HG02970 (cell line): ENCODE results near the gene CIP2A.

Source experiments
- ATAC-seq: cut with Tn5 transposase; IDR thresholded peaks from one replicate; pipeline ENCODE4 v1.9.1; 2021; ENCODE audit warnings: mild to moderate bottlenecking, moderate library complexity, moderate number of reproducible peaks; ENCODE audit not compliant: unreplicated experiment, low FRiP score

Gene CIP2A

DNA sequence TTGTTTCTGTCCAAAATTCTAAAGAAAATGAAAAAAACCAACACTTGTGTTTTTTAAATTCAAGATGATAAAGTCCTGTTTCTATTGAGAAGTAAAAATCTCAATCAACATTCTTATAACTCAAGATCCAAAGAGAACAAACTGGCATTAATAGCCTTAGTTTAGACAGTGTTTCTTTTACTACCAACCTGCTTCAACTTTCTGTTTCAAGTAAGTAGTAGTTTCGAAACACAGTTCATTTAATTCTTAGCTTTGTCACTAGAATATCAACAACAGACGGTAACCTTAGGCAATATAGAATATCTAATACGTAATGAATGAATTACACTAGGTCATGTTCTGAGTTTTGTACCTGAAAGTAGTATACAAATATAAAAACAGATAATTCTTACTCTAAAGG lies 23.7 kb downstream of the CIP2A start:
- no peak for ATAC-seq

DNA sequence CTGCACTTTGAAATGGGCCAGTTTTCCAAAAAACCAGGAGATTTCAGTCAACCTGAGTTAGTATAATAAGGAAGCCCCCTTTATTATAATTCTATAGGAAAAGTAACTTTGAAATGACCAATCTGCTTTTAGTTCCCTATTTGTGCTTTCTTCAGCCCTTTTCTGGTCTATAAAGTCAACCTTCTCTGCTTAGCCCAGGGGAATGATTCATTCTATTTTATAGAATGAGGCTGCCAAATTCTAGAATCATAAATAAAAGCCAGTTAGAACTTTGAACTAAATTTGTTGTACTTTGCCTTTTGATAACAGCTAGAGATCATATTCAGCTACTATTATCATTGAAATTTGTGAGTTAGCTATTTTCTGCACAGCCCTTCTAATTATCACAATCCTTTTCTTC lies 24.7 kb downstream of the CIP2A start:
- no peak for ATAC-seq

DNA sequence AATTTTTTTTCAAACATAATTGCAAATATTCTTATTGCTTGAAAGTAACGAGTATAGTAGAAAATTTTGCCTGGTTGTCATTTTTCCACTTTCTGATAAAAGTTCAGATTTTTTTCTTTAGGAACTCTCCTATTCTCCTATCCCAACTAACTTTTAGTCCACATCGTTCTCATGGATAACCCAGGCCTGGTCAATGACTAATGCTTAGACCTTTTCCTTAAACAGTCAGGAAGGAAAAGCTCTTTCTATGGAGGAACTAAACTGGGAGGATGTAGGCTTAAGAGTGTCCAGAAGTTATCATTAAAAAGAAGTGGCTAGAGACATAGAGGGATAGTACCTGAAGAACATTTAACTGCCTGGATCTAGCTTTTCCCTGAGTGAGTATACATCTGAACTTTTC lies 26.7 kb downstream of the CIP2A start:
- no peak for ATAC-seq

DNA sequence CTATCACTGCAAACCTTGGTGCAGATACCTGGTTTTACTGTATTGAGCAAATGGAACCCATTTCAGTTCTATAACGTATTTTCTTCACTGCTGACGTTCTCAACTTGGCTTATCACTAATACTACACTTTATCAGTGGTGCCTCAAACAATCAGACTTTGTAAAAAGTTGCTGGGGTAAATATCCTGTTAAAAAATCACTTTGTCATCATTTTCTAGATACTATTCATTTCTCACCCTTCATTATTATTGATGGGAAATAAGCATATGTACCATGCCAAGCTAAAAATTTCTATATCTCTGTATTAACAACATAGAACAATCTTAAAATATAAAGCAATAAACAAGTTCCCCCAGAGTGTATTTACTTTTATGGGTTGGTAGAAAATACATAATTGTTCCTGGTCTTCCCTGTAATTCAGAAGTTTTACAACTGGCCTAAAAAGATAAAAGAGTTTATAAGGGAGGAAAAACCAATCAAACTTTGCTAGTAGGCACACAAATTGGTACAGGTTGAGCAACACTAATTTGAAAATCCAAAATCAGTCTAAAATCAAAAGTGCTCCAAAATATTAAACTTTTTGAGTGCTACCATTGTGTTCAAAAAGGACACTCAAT lies 33.2 kb downstream of the CIP2A start:
- no peak for ATAC-seq

DNA sequence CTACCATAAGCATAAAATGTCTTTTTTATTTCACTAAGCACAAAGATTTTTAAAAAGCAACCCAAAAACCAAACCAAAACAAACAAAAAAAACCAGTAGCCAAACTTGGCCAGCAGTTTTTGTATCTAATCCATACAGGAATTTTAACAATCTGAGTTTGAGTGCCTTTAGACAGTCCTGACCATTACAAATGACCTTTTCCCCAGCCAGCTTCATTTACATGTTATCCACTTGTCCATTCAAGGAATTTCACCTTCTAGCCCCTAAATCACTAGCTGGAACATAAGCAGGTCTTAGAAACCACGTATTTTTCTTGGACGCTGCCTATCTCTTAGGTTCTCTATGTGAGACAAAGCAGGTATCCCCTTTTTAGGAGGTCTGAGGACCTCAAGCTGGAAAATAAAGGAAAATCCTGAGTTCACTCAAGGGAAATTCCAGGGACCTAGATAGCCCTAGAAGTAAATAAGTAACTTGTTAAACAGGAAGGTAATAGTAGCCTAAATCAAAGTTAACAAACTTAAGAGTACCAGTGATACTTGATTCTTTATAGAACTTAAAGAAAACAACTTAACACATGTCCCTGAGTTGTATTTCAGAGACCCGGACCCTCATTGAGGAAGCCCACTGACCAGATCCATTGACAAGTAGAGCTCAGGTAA lies 34.2 kb downstream of the CIP2A start:
- ATAC-seq = no peak

DNA sequence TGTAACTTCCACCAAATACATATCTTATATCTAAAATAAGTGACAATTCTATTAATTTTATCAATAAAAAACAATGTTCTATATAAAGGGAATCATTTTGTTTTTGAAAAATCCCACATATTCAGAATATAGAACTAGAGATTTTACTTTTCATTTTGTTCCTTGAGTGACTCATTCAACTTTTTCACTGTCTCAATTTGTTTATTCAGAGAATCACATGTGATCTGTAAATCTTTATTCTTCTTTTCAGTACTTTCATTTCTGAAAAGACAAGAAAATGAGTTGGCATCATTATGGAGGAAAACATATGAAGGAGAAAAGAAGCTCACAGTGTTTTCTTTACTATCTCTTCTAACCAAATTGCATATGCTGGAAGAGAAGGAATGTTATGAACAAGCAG lies 35.0 kb downstream of the CIP2A start:
- ATAC-seq = no peak

DNA sequence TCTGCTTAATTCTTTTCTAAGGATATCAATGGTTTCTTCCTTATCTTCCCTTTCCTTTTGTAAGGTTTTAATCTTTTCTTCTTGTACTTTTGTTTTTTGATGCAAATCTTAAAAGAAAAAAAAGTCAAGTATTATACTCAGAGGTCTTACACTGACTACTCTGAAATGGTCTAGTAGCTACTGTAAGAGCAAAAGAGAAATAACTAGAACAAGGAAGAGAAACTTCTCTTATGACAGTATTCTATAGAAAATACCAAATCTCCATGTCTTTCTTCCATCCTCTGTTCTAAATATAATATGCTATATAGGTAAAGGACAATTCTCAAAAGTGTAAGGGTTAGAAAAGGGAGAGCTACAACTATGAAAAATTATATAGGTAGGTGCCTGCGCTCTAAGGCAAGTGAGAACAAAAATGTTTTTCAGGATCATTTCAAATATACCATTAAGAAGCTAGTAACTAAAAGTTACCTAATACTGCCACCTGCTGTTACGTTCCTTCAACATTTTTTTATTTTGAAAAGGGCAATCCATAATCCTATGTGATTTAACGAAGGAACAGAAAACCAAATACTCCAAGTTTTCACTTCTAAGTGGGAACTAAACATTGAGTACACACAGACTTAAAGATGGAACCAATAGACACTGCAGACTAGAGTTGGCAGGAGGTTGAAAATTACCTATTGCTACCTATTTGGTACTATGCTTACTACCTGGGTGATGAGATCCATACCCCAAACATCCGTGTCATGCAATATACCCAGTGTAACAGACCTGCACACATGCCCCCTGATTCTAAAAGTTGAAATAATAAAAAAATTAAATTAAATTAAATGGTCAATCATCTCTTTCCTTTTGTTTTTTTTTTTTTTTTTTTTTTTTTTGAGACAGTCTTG lies 36.7 kb downstream of the CIP2A start:
- no peak for ATAC-seq

DNA sequence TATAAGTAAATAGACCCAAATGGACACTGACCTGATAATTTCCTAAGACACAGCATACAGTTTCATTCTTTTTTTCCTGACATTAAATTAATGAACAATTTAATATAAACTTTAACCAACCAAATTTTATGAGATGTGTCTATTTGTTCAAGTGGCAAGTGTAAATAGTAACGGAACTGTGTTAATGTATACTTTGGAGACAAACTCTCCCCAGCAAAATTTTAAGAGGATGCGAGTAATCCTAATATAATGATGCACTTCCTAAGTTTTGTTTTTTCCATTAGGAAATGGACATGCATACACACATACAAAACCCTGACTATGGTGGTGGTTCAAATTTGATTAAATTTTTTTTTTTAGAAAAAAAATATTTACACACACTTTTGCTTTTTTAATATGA lies 40.4 kb downstream of the CIP2A start:
- no peak for ATAC-seq

DNA sequence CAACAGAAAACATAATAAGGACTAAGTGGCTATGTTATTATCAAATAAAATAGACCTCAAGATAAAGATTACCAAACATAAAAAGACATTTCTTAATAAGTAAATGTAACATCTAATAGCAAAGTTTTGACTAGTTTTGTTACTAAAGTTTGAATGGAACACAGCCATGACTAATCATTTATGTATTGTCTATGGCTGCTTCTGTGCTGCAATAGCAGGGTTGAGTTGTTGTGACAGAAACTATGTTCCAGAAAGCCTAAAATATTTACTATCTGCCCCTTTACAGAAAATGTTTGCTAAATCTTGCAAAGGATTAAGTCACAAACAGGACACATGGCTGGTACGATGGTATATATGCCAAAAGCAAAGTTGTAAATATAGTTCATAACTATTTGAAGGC lies 40.9 kb downstream of the CIP2A start:
- no peak for ATAC-seq

DNA sequence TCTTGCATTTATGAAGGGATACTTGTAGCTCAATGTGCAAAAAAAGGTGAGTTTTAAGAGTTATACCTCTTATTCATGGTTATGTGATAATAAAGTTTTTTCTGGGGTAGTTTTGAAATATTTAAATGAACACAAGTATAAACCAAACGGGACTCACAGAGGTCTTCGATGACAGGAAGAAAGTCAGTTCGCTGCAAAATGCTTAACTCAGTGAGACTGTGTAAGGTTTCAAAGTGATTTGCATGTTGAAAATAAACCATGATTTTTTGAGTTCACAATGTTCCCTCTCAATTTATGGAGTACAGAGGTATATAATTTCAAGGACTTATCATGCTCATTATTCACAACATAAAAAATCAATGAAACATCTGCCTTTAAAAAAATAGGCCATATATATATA lies 42.5 kb downstream of the CIP2A start:
- no peak for ATAC-seq

DNA sequence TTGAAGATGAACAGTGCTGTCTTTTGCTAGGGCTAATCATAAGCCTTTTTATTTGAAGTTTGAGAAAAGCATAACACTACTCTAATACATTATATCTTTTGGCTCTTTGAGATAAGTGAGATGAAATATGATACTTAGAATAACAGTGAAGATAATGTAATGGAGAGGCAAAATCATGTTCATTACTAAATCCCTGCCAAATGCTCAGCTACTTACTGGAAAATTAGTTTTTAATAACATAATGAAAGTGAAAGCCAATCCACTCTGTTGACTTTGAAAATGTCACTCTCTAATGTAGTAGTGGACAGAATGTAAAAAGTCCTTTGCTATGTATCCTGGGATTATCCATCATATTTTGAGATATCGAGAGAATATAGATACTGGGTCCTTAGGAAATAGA lies 43.0 kb downstream of the CIP2A start:
- no peak for ATAC-seq

DNA sequence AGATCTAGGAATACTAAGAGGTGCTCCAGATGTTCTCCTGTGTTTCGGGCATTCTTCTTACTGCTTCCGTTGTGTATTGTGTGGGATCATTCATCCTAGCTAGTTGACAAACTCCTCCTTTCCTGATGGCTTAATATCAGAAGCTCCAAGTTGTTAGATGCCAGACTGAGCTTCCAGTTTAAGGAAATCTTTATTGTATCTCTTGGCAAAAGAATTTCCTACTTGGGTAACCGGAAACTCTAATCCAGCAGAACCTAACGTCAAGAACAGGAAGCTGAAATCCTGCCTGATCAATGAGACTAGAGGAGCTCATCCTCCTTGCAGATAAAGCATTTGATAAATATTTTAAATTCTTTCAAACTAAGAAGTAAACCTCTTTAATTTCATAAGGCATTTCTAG lies 51.2 kb downstream of the CIP2A start:
- no peak for ATAC-seq

DNA sequence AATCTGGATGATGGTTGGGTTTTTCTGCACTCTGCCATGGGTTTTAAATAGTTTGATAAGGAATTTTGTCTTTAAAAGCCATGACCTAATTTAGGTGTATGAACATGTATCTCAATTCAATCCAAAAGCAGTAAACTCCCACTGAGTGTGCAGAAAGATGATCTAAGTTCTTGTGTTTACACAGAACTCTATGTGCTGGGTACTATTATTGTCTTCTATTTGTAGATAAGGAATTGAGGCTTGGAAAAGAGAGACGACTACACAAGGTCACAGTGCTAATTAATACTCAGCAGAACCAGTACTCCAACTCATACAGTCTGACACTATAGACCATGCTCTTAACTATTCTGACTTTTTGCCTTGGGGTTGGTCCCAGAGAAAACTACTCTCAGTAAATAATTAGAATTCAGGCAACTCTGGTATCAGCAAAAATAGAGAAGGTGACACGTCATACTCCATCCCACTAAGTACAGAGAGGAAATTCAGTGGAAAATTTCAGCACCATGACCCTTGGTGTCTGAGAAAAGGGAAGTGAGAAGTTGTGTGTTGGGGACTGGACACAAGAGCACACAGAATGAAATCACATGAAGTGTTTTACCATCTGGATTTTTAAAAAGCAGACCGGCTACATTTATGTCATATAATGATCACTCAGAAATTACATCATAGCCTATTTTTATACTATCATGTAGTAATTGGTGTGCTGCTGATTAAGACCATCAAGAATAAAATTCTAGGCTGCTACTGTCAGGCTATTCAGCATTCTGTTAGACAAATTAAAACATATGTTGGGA lies 60.6 kb downstream of the CIP2A start:
- peak; percentile 69 for ATAC-seq

DNA sequence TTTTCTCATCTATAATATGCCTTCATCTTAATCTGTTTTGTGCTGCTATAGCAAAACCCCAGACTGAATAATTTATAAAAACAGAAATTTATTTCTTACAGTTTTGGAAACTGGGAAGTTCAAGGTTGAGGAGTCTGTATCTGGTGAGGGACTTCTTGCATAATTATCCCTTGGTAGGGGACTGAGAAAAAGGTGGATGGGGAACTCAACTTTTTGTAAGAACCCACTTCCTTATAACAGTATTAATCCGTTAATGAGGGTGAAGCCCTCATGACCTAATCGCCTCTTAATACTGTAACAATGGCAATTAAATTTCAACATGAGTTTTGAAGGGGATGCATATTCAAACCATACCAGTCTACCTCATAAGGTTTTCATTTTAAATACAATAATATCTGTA lies 61.4 kb downstream of the CIP2A start:
- no peak for ATAC-seq

DNA sequence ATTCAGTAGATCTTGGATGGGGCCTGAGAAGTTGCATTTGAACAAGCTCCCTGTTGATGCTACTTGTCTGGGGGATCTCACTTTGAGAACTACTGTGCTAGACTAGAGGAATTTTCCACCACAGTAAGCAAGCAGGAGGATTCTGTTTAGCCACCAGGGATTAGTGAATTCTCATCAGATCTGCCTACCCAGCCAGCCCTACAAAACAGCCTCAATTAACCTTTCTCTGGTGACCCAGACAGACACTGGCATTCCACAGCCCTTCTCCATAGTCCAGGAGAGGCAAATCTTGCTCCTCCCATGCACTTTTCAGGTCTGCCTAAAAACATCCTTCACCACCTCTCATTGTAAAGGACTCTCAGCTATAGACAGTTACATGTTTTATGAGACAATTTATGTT lies 62.1 kb downstream of the CIP2A start:
- ATAC-seq = no peak

DNA sequence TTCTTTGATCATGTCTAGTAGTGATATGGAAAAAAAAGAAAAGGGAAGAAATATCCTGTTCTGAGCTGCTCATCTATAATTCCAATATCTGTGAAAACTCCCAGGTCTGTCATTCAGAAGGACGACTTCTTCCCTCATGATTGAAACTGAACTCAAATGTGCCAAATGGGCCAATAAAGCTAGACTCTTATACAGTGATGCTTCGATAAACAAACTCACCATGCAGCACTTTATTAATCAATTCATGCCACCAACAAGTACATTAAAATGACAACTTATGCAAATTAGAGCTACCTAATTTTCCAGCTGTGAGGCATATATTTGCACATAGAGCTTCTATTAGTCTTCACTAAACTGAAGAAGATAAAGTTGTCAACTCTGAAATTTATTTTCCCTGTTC lies 63.3 kb downstream of the CIP2A start:
- ATAC-seq = no peak

DNA sequence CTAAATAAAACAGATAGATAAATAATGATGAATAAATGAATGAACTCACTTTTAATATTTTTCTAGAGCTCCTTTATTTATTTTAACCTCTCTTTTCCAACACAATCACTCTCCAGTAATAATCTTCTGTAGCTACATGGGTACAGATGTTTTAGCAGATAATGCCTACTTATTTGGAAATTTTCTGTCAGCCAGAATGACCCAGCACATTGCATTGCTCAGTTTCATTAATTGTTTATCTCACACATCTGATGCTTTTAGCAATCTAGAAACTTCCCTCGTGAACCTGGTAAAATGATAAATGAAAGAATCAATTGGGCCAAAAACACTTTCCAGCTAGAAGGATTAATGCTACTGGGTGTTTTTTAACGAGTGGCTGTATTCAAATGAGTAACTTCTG lies 64.0 kb downstream of the CIP2A start:
- no peak for ATAC-seq

DNA sequence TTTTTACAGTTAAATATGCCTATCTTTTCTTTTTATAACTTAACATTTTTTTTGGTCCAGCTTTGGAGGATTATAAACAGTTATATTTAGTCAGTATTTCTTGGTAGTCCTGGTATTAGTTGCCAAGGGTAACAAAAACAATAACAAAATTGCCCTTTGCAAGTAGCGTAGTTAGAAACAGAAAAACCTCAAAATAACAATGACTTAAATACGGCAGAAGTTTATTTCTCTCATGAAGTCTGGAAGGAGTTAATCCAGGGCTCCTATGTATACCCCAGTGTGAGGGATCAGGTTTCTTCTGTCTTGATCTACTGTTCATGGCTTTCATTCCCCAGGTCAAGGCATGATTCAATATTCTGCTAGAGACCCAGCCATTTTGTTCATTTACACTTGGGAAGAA lies 64.7 kb downstream of the CIP2A start:
- no peak for ATAC-seq

DNA sequence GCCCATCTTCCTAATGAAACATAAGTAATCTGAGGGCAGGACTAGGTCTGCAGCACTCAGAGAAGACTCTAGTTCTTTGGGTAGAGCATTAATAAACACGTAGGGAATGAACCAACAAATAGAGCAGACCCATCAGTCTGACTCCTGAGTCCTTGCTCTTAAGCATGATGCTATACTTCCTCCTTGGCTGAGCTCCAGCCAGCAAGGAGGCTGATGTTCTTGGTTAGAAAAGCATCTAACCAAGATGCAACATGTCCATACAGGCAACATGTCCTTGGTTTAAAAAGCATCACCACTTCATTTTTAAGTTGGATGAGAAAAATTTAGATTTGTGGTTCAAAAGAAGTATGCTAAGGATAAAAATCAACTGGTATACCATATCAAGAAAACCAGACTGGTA lies 70.3 kb downstream of the CIP2A start:
- ATAC-seq = no peak

DNA sequence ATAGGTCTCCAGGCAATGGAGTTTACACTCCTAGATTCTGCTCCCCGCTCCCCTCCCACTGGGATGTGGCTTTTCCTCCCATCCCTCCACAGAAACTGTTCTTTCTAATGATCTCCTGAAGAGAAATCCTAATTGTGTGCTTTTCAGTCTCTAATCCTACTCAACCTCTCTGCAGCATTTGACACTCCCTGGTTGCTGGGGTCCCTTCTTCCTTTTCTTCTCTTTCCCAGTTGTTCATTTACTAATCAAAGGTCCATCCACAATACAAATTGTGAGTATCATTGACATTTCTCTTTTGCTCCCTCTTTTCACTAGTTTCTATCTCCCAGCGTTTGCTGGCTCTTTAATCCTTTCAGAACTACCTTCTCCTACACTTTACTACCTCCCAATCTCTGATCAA lies 72.4 kb downstream of the CIP2A start:
- ATAC-seq = no peak

DNA sequence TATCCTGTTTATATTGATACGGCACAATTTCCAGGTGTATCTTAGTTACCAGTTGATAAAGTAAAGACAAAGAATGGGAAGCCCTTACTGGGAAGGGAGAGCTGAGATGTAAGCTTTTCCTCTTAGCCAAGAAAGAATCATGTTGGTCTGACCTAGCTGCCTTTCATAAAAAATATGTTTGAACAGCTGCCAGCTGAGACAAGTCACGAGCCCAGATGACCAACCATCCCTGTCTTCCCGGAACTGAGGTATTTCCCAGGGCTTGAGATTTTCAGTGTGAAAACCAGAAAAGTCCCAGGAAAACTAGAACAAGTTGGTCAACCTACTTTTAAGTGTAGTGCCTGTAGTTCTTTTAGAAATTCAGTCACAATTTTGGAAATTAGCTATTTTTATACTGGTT lies 75.3 kb downstream of the CIP2A start:
- ATAC-seq = no peak
